KOPT-K1 (cell line): Measurements from ENCODE around the gene SLFN12.
"Not testable (repeated sequence)": the region's sequence is repeated elsewhere in the genome, so short reads cannot be mapped to it uniquely, and the experiment has no call there.

Source experiments
- H3K27ac ChIP-seq: fragments of 200-600 bp; sonication (generic); 2 replicates; pipeline ENCODE4 v1.5.1; 2016; ENCODE audit warnings: antibody characterized with exemption, mild to moderate bottlenecking, low read depth, low read length; ENCODE audit not compliant: poor library complexity, severe bottlenecking
- H3K36me3 ChIP-seq: fragments of 200-600 bp; sonication (generic); 2 replicates; pipeline ENCODE4 v1.5.1; 2017; ENCODE audit warnings: antibody characterized with exemption, mild to moderate bottlenecking, low read length, moderate library complexity; ENCODE audit not compliant: insufficient read depth
- H3K9me3 ChIP-seq: fragments of 200-600 bp; sonication (generic); 2 replicates; pipeline ENCODE4 v1.5.1; 2017; ENCODE audit warnings: antibody characterized with exemption, low read length, mild to moderate bottlenecking; ENCODE audit not compliant: insufficient read depth, poor library complexity, severe bottlenecking

Gene SLFN12

DNA sequence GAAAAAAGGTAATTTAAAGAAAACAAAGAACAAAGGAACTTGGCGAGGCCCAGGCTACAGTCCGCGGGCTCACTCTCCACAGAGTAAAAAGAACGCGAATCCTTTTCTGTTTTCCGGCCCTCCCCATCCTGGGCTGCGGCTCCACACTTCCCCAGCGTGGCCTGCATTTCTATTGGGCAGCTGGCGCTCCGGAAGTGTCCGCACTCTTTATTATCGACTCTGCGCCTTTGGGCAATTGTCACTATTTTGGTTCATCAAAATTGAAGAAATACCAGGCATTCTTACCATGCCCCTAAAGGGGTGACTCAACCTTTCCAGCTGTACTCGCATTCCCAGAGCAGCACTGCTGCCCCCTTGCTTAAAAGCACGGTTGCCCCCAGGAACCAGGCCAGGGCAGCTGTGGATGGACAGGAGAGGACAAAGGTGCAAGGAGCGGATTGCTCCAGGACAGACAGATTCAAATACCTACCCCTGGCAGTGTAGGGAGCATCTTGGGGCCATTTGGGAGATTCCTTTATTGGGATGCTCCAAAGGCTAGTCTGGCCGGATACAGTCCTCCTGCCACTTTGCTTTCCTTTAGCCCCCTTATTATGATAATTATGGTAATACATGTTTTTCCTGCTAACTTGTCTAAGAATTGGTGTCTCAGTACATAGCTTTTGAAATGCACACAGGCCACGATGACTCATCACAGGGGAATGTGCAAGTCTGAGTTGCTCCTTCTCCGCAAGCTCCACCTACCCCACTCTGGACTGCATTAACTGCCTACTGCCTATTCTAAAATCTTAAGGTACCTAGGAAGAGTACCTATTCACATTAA, 985 bp upstream of the SLFN12 start:
- Histone ChIP-seq H3K9me3 (no peaks in the 10 kb centered on the region), H3K36me3 (no peaks in the 10 kb centered on the region), H3K27ac (peak overlapping the region; percentile 66)

DNA sequence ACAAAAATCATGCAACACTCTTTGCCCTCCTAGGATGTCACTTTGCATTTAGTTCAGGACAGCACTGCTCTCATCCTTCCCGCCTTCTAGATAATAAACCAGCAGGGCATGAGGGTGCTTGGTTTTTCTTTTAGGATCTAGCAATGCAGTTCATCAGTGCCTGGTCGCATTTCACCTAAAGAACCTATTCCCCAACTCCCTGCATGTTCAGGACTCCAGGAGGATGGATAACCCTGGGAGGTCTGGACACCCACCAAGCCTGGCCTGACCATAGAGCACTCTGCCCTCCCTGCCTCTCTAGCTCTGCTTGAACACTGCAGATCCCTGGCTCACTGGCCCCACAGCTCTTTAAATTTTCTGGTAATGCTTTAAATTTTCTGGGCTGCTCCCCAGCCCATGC, 2.6 kb downstream of the SLFN12 start:
- Histone ChIP-seq H3K36me3 (no peaks in the 10 kb centered on the region), H3K9me3 (no peaks in the 10 kb centered on the region), H3K27ac (peak overlapping the region; percentile 43)

DNA sequence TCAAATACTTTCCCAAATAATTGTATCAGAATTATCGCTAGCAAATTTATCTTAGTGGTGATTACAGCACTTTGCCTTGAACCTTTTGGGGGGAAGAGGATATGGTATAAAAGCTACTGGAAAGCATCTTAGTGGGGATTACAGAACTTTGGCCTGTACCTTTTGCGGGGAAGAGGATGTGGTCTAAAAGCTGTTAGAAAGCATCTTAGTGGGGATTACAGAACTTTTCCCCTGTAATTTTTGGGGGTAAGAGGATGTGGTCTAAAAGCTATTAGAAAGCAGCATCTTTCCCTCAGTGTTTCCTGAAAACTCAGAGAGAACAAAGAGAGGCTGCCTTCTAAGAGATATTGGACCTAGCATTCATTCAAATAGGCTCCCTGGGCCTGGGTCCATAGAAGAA, 4.1 kb downstream of the SLFN12 start:
- no peaks in the 10 kb centered on the region for H3K9me3 ChIP-seq
- no peaks in the 10 kb centered on the region for H3K36me3 ChIP-seq
- peak overlapping the region; percentile 43 for H3K27ac ChIP-seq

DNA sequence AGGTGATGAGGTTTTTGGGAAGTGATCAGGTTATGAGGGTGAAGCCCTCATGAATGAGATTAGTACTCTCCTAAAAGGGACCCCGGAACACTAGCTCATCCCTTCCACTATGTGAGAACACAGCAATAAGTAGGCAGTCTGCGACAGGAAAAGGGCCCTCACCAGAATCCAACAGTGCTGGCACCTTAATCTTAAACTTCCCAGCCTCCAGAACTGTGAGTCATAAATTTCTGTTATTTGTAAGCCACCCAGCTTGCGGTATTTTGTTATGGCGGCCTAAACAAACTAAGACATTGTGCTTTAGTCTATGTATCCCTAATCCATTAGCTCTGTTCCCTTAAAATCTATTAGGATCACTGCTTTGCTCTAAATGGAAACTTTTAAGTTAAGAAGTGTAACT, 8.5 kb downstream of the SLFN12 start:
- Histone ChIP-seq H3K36me3 (peaks cover 23% of the 10 kb centered on the region), H3K9me3 (no peaks in the 10 kb centered on the region), H3K27ac (no peak overlapping the region)

DNA sequence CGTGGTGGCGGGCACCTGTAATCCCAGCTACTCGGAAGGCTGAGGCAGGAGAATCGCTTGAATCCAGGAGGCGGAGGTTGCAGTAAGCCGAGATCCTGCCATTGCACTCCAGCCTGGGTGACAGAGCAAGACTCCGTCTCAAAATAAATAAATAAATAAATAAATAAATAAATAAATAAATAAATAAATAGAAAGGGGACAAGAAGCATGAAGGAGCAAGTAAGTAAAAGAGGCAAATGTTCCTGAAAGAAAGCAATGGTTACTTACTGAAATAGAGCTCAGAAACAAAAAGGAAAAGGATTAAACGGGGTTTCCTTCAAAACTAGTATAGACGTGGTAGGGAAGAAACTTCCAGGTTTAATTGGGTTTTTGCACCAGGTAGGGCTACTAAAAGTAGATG, 11.2 kb downstream of the SLFN12 start:
- peaks cover 28% of the 10 kb centered on the region for H3K36me3 ChIP-seq
- H3K9me3 ChIP-seq, H3K27ac ChIP-seq: not testable (repeated sequence)

DNA sequence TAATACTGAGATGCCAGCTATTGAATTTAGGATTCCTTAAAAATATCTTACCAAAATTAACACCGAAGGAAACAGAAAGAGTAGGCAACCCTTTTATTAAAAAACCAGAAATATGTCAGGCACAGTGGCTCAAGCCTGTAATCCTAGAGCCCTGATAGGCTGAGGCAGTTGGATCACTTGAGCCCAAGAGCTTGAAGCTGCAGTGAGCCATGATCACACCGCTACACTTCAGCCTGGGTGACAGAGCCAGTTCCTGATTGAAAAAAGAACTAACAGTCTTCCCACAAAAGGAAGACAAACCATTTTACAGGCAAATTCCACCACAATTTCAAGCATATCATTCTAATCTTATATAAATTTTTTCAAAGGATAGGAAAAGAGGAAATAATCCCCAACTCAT, 15.6 kb downstream of the SLFN12 start:
- H3K9me3 ChIP-seq: peaks cover 23% of the 10 kb centered on the region
- H3K27ac ChIP-seq: no peak overlapping the region
- H3K36me3 ChIP-seq: peaks cover 53% of the 10 kb centered on the region

DNA sequence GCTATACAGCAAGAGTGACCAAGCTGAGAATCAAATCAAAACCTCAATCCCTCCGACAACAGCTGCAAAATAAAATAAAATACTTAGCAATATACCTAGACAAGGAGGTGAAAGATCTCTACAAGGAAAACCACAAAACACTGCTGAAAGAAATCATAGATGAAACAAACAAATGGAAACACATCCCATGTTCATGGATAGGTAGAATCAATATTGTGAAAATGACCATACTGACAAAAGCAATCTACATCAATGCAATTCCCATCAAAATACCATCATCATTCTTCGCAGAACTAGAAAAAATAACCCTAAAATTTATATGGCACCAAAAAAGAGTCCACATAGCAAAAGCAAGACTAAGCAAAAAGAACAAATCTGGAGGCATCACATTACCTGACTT, 17.6 kb downstream of the SLFN12 start:
- H3K9me3 ChIP-seq: peaks cover 23% of the 10 kb centered on the region
- peaks cover 68% of the 10 kb centered on the region for H3K36me3 ChIP-seq
- H3K27ac ChIP-seq: not testable (repeated sequence)

DNA sequence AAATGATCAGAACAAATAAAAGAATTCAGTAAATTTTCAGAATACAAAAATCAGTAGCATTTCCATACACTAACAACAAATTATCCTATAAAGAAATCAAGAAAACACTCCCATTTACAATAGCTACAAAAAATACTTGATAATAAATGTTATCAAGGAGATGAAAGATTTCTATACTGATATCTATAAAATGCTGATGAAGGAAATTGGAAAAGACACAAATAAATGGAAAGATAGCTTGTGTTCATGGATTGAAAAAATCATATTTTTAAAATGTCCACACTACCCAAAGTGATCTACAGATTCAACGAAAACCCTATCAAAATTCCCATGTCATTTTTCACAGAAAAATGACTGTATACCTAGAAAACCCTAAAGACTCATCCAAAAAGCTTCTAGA, 18.1 kb downstream of the SLFN12 start:
- peaks cover 68% of the 10 kb centered on the region for H3K36me3 ChIP-seq
- H3K27ac ChIP-seq: no peak overlapping the region
- H3K9me3 ChIP-seq: peaks cover 23% of the 10 kb centered on the region

DNA sequence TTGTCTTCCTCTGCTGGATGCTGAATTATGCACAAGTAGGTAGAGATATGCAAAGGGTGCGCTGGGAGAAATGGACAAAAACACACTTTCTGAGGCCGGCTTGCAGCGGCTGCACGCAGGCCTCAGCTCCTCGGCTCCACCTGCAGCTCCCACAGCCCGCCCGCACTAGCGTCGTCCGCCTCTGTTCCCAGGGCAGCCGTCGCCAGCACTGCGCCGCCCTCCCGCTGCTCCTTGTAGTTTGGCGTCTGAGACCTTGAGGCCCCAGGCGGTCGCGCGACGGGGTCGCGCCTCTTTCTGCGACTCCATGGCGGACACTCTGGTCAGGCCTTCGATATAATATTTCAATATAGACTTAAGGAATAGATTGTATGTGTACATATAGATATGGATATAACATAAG, 24.8 kb downstream of the SLFN12 start:
- Histone ChIP-seq H3K9me3 (no peaks in the 10 kb centered on the region), H3K27ac (no peak overlapping the region), H3K36me3 (peaks cover 48% of the 10 kb centered on the region)

DNA sequence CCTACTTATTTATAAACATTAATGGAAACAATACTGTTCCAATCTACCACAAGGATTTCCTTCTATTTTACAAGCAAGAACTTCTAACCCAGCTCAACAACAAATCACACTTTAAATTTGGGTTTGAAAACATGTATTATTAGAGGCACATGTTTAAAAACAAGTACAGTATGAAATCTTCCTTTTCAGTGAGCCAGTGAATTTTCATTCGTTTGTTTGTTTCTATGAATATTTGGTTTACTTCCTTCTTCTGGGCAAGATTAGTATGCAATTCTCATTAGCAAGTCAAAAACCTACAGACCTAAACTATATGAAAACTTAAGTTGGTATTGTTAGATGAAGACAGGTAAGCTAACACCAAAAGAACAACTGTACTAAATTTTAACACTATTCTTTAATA, 25.7 kb downstream of the SLFN12 start:
- H3K9me3 ChIP-seq: no peaks in the 10 kb centered on the region
- no peak overlapping the region for H3K27ac ChIP-seq
- H3K36me3 ChIP-seq: peaks cover 42% of the 10 kb centered on the region

DNA sequence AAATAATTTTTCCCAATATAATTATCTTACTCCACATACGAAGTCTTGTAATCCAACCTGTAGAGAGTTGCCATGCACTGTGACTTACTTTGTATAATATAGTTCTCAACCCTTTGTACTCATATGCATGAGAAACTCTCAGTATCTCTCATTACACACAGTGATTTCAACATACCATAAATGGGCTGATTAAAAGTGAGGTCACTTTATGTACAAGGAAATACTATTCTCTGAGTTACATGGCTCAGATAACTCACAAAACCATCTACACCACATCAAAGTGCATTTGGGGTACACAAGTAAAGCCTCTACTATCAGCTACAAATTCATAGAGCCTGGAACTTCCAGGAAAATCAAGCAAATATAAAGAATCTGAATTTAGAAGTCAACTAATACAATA, 27.9 kb downstream of the SLFN12 start:
- H3K9me3 ChIP-seq: no peaks in the 10 kb centered on the region
- peaks cover 20% of the 10 kb centered on the region for H3K36me3 ChIP-seq
- no peak overlapping the region for H3K27ac ChIP-seq

DNA sequence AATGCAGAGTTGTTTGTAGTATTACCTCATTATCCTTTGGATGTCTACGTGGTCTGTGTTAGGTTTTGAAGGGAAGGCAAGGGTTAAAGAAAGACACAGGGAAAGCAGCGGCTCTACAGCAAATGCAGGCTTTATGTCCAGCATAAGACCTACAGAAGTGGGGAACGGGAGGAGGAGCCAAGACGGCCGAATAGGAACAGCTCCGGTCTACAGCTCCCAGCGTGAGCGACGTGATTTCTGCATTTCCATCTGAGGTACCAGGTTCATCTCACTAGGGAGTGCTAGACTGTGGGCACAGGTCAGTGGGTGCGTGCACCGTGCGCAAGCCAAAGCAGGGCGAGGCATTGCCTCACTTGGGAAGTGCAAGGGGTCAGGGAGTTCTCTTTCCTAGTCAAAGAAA, 38.5 kb downstream of the SLFN12 start:
- not testable (repeated sequence) for H3K27ac ChIP-seq, H3K9me3 ChIP-seq, H3K36me3 ChIP-seq

DNA sequence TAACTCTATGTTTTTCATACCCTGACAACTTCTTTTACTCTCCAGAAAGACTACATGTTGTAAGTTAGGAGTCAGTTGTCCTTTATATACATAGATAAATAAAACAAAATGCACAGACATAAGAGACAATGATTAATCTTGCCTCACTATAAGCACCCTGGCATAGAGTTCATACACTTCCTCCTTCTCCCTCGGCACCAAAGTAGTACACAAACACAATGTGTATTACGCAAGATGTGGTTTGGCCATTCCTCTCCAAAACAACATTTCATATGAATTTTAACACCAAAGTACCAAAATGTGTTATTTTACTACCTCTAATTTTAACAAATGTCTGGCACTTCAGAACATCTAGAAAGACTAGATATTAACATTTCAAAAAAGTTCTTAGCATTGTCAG, 41.6 kb downstream of the SLFN12 start:
- Histone ChIP-seq H3K36me3 (no peaks in the 10 kb centered on the region), H3K9me3 (no peaks in the 10 kb centered on the region), H3K27ac (no peak overlapping the region)

DNA sequence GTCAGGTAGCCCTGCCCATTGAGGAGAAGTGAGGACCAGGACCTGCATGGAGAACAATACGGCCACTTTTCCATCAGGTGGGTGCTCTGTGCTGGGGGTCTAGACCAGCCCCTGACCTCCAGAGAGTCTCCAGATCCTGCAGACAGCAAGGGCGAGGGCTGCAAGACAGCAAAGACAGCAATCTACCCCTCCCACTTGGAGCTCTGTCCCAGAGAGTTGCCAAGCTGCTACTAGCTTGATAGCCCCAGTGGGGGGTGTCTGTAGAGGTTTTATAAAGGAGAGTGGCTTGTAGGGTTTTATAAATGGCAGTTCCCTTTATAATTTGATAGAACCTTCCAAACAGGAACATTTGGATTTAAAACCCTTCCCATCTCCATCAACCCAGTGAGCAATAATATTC, 42.1 kb downstream of the SLFN12 start:
- H3K36me3 ChIP-seq: no peaks in the 10 kb centered on the region

DNA sequence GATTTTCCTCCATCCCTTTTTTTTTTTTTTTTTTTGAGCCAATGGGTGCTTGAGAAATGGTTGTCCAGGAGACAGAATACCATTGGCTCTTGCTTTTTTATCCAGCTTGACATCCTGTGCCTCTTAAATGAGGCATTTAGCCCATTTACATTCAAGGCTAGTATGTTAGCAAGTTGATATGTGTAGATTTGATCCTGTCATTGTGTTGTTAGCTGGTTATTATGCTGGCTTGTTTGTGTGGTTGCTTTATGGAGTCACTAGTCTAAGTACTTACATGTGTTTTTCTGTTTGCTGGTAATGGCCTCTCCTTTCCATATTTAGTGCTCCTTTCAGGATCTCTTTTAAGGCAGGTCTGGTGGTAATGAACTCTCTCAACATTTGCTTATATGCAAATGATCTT, 44.8 kb downstream of the SLFN12 start:
- H3K27ac ChIP-seq: no peak overlapping the region
- no peaks in the 10 kb centered on the region for H3K36me3 ChIP-seq
- peaks cover 10% of the 10 kb centered on the region for H3K9me3 ChIP-seq

More for the DNA sequence above, 42.1 kb downstream of the SLFN12 start:
- no peak overlapping the region for H3K27ac ChIP-seq
- H3K9me3 ChIP-seq: no peaks in the 10 kb centered on the region

DNA sequence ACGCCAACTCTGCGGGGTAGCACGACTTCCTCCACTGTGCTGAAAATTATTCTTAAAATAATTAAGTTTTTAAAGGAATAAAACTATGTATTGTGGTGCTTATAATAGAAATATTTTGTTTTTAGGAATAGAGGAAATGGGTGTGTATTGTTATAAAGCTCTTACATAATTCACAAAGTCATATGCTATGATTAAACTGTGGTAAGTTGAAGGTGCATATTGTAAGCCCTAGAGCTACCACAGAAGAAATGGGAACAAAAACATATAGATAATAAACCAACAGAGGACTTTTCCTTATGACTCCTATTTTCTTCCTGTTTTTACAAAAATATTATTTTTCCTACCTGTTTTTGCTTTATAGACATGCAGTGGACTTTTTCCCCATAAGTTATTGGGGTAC, 54.6 kb downstream of the SLFN12 start:
- no peaks in the 10 kb centered on the region for H3K36me3 ChIP-seq
- no peaks in the 10 kb centered on the region for H3K9me3 ChIP-seq

More for the DNA sequence above, 54.6 kb downstream of the SLFN12 start:
- H3K27ac ChIP-seq: no peak overlapping the region
